ENCODE results near the gene PLXNA4.

Gene PLXNA4

GRCh38 chr7:132300599-132301277, 275.5 kb downstream of the PLXNA4 start:
- no peak overlapping the region for H3K4ac ChIP-seq (ENCODE audit: low read depth, low read length)
- no peak overlapping the region for H2BK120ac ChIP-seq (ENCODE audit: low read depth, low read length)
- no peak overlapping the region for H3K23ac ChIP-seq (ENCODE audit: low read length)
- H3K56ac ChIP-seq (ENCODE audit: low read length), result no peak overlapping the region
- no peak overlapping the region for H4K8ac ChIP-seq (ENCODE audit: low read depth, low read length)
- no peak overlapping the region for H3K4me3 ChIP-seq (ENCODE audit: low read length)
- no peak overlapping the region for H2BK15ac ChIP-seq (replicated peaks; ENCODE audit: low read depth)
- H3K79me2 ChIP-seq (ENCODE audit: control insufficient read depth, insufficient read depth, low read length), result no peaks in the 10 kb centered on the region
- no peak overlapping the region for H4K5ac ChIP-seq (ENCODE audit: low read length)
- H2BK5ac ChIP-seq (ENCODE audit: low read length), result no peak overlapping the region
- no peak for DNase-seq
- no peak overlapping the region for H3K18ac ChIP-seq (ENCODE audit: low read length)
- no peak overlapping the region for H2AK5ac ChIP-seq (ENCODE audit: low read length)
- H3K27ac ChIP-seq (ENCODE audit: low read depth, low read length), result no peak overlapping the region
- H3K4me1 ChIP-seq (ENCODE audit: control insufficient read depth, low read depth, low read length), result no peaks in the 10 kb centered on the region
- H3K9ac ChIP-seq (ENCODE audit: low read length), result no peak overlapping the region
- no CpG with 5 or more reads among the region's 6 CpGs for whole genome bisulfite sequencing (ENCODE audit: extremely low coverage, insufficient coverage, low lambda C conversion rate)
- no peak overlapping the region for H3K4me2 ChIP-seq (ENCODE audit: low read length)
- no peaks in the 10 kb centered on the region for H3K36me3 ChIP-seq (ENCODE audit: control insufficient read depth, insufficient read depth, low read length)
- no peaks in the 10 kb centered on the region for H3K79me1 ChIP-seq (ENCODE audit: low read length)
- H3K27me3 ChIP-seq (ENCODE audit: insufficient read depth, low read length, poor library complexity), result no peaks in the 10 kb centered on the region

DNA sequence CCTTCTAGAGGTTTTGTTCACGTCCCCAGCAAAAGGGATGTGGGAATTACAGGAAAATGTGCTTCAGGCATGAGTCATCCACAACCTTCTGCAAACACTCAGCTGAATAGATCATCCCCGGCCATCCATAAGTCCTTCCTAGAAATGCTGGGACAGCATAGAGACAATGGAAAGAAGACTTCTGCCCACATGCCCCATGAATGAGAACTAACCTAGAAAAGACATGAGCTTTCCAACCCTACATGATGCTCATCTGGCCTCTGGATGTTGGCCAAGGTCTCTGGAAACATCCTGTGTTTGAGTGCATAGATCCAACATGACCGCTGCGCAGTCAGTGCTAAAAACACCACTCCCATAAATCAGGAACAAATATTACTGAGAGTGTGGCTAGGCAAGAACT, 277.5 kb downstream of the PLXNA4 start:
- H3K4me1 ChIP-seq (ENCODE audit: control insufficient read depth, low read depth, low read length), result no peaks in the 10 kb centered on the region
- WGBS (ENCODE audit: extremely low coverage, insufficient coverage, low lambda C conversion rate), result no CpG with 5 or more reads among the region's 4 CpGs
- no peak overlapping the region for H3K23ac ChIP-seq (ENCODE audit: low read length)
- H4K8ac ChIP-seq (ENCODE audit: low read depth, low read length), result no peak overlapping the region
- no peaks in the 10 kb centered on the region for H3K36me3 ChIP-seq (ENCODE audit: control insufficient read depth, insufficient read depth, low read length)
- H3K9ac ChIP-seq (ENCODE audit: low read length), result no peak overlapping the region
- H3K4ac ChIP-seq (ENCODE audit: low read depth, low read length), result no peak overlapping the region
- H3K4me3 ChIP-seq (ENCODE audit: low read length), result no peak overlapping the region
- no peak for DNase-seq
- H2AK5ac ChIP-seq (ENCODE audit: low read length), result no peak overlapping the region
- H2BK120ac ChIP-seq (ENCODE audit: low read depth, low read length), result no peak overlapping the region
- no peak overlapping the region for H3K4me2 ChIP-seq (ENCODE audit: low read length)
- no peaks in the 10 kb centered on the region for H3K79me2 ChIP-seq (ENCODE audit: control insufficient read depth, insufficient read depth, low read length)
- H3K27me3 ChIP-seq (ENCODE audit: insufficient read depth, low read length, poor library complexity), result no peaks in the 10 kb centered on the region
- H3K56ac ChIP-seq (ENCODE audit: low read length), result no peak overlapping the region
- H3K79me1 ChIP-seq (ENCODE audit: low read length), result no peaks in the 10 kb centered on the region
- no peak overlapping the region for H2BK15ac ChIP-seq (replicated peaks; ENCODE audit: low read depth)
- H3K18ac ChIP-seq (ENCODE audit: low read length), result no peak overlapping the region
- no peak overlapping the region for H4K5ac ChIP-seq (ENCODE audit: low read length)
- no peak overlapping the region for H3K27ac ChIP-seq (ENCODE audit: low read depth, low read length)
- H2BK5ac ChIP-seq (ENCODE audit: low read length), result no peak overlapping the region

GRCh38 chr7:132296820-132297219, 279.4 kb downstream of the PLXNA4 start:
- Histone ChIP-seq H3K79me2 (ENCODE audit: control insufficient read depth, insufficient read depth, low read length) (no peaks in the 10 kb centered on the region), H4K8ac (ENCODE audit: low read depth, low read length) (no peak overlapping the region), H3K18ac (ENCODE audit: low read length) (no peak overlapping the region), H4K5ac (ENCODE audit: low read length) (no peak overlapping the region), H3K4ac (ENCODE audit: low read depth, low read length) (no peak overlapping the region), H3K23ac (ENCODE audit: low read length) (no peak overlapping the region), H3K4me1 (ENCODE audit: control insufficient read depth, low read depth, low read length) (no peaks in the 10 kb centered on the region), H3K4me3 (ENCODE audit: low read length) (no peak overlapping the region), H3K36me3 (ENCODE audit: control insufficient read depth, insufficient read depth, low read length) (no peaks in the 10 kb centered on the region), H3K9ac (ENCODE audit: low read length) (no peak overlapping the region), H3K4me2 (ENCODE audit: low read length) (no peak overlapping the region), H3K27me3 (ENCODE audit: insufficient read depth, low read length, poor library complexity) (no peaks in the 10 kb centered on the region), H3K27ac (ENCODE audit: low read depth, low read length) (no peak overlapping the region), H3K56ac (ENCODE audit: low read length) (no peak overlapping the region), H2BK15ac (replicated peaks; ENCODE audit: low read depth) (no peak overlapping the region), H3K79me1 (ENCODE audit: low read length) (no peaks in the 10 kb centered on the region), H2AK5ac (ENCODE audit: low read length) (no peak overlapping the region), H2BK120ac (ENCODE audit: low read depth, low read length) (no peak overlapping the region), H2BK5ac (ENCODE audit: low read length) (no peak overlapping the region)
- no CpG with 5 or more reads among the region's 8 CpGs for WGBS (ENCODE audit: extremely low coverage, insufficient coverage, low lambda C conversion rate)
- DNase-seq, result no peak

DNA sequence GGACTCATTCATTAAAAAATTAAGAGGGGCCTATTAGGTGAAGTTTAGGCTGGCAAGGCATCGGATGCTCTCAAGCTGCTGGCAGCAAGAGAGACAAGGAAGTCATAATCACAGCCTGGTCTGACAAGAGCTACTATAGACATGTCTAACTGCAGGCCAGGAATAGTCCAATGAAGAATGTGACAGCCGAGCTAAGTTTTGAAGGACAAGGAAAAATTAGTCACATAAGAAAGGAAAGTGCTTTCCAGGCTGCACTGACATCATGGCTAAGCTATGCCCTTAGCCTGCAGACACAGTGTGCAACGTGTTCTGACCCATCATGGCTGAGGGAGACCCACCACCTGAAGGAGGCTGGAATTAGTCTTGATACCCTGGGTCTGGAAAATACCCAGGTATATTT, 281.1 kb downstream of the PLXNA4 start:
- H3K23ac ChIP-seq (ENCODE audit: low read length), result no peak overlapping the region
- H2BK15ac ChIP-seq (replicated peaks; ENCODE audit: low read depth), result no peak overlapping the region
- H3K9ac ChIP-seq (ENCODE audit: low read length), result no peak overlapping the region
- no peak overlapping the region for H2BK5ac ChIP-seq (ENCODE audit: low read length)
- no peaks in the 10 kb centered on the region for H3K27me3 ChIP-seq (ENCODE audit: insufficient read depth, low read length, poor library complexity)
- H2AK5ac ChIP-seq (ENCODE audit: low read length), result no peak overlapping the region
- no peak overlapping the region for H2BK120ac ChIP-seq (ENCODE audit: low read depth, low read length)
- no peak overlapping the region for H4K5ac ChIP-seq (ENCODE audit: low read length)
- H3K36me3 ChIP-seq (ENCODE audit: control insufficient read depth, insufficient read depth, low read length), result no peaks in the 10 kb centered on the region
- no peak overlapping the region for H3K4ac ChIP-seq (ENCODE audit: low read depth, low read length)
- no peak overlapping the region for H3K4me2 ChIP-seq (ENCODE audit: low read length)
- no peak overlapping the region for H3K27ac ChIP-seq (ENCODE audit: low read depth, low read length)
- H3K56ac ChIP-seq (ENCODE audit: low read length), result no peak overlapping the region
- no peak overlapping the region for H3K4me3 ChIP-seq (ENCODE audit: low read length)
- DNase-seq, result no peak
- H3K79me2 ChIP-seq (ENCODE audit: control insufficient read depth, insufficient read depth, low read length), result no peaks in the 10 kb centered on the region
- WGBS (ENCODE audit: extremely low coverage, insufficient coverage, low lambda C conversion rate), result no CpG with 5 or more reads among the region's 3 CpGs
- no peaks in the 10 kb centered on the region for H3K4me1 ChIP-seq (ENCODE audit: control insufficient read depth, low read depth, low read length)
- no peaks in the 10 kb centered on the region for H3K79me1 ChIP-seq (ENCODE audit: low read length)
- H4K8ac ChIP-seq (ENCODE audit: low read depth, low read length), result no peak overlapping the region
- H3K18ac ChIP-seq (ENCODE audit: low read length), result no peak overlapping the region

- Histone ChIP-seq H4K8ac (ENCODE audit: low read depth, low read length) (no peak overlapping the region), H3K27me3 (ENCODE audit: insufficient read depth, low read length, poor library complexity) (no peaks in the 10 kb centered on the region), H3K56ac (ENCODE audit: low read length) (peak overlapping the region; percentile 11), H3K79me2 (ENCODE audit: control insufficient read depth, insufficient read depth, low read length) (no peaks in the 10 kb centered on the region), H3K79me1 (ENCODE audit: low read length) (no peaks in the 10 kb centered on the region), H3K27ac (ENCODE audit: low read depth, low read length) (no peak overlapping the region), H2AK5ac (ENCODE audit: low read length) (no peak overlapping the region), H2BK5ac (ENCODE audit: low read length) (no peak overlapping the region), H4K5ac (ENCODE audit: low read length) (no peak overlapping the region), H3K36me3 (ENCODE audit: control insufficient read depth, insufficient read depth, low read length) (no peaks in the 10 kb centered on the region), H3K4ac (ENCODE audit: low read depth, low read length) (no peak overlapping the region), H3K18ac (ENCODE audit: low read length) (no peak overlapping the region), H2BK15ac (replicated peaks; ENCODE audit: low read depth) (no peak overlapping the region), H3K9ac (ENCODE audit: low read length) (no peak overlapping the region), H3K4me1 (ENCODE audit: control insufficient read depth, low read depth, low read length) (no peaks in the 10 kb centered on the region), H3K4me3 (ENCODE audit: low read length) (no peak overlapping the region), H3K23ac (ENCODE audit: low read length) (no peak overlapping the region), H2BK120ac (ENCODE audit: low read depth, low read length) (no peak overlapping the region), H3K4me2 (ENCODE audit: low read length) (no peak overlapping the region)
- no CpG with 5 or more reads among the region's 4 CpGs for WGBS (ENCODE audit: extremely low coverage, insufficient coverage, low lambda C conversion rate)
- no peak for DNase-seq
These were observed 283.5 kb downstream of the PLXNA4 start for GRCh38 chr7:132292803-132293202.

- Histone ChIP-seq H2BK5ac (ENCODE audit: low read length) (no peak overlapping the region), H3K4me1 (ENCODE audit: control insufficient read depth, low read depth, low read length) (no peaks in the 10 kb centered on the region), H3K27ac (ENCODE audit: low read depth, low read length) (no peak overlapping the region), H4K8ac (ENCODE audit: low read depth, low read length) (no peak overlapping the region), H3K4ac (ENCODE audit: low read depth, low read length) (no peak overlapping the region), H2BK15ac (replicated peaks; ENCODE audit: low read depth) (no peak overlapping the region), H4K5ac (ENCODE audit: low read length) (no peak overlapping the region), H2AK5ac (ENCODE audit: low read length) (no peak overlapping the region), H3K36me3 (ENCODE audit: control insufficient read depth, insufficient read depth, low read length) (no peaks in the 10 kb centered on the region), H2BK120ac (ENCODE audit: low read depth, low read length) (no peak overlapping the region), H3K79me2 (ENCODE audit: control insufficient read depth, insufficient read depth, low read length) (no peaks in the 10 kb centered on the region), H3K4me2 (ENCODE audit: low read length) (no peak overlapping the region), H3K79me1 (ENCODE audit: low read length) (no peaks in the 10 kb centered on the region), H3K9ac (ENCODE audit: low read length) (no peak overlapping the region), H3K18ac (ENCODE audit: low read length) (no peak overlapping the region), H3K27me3 (ENCODE audit: insufficient read depth, low read length, poor library complexity) (no peaks in the 10 kb centered on the region), H3K23ac (ENCODE audit: low read length) (no peak overlapping the region), H3K4me3 (ENCODE audit: low read length) (no peak overlapping the region), H3K56ac (ENCODE audit: low read length) (no peak overlapping the region)
- no CpG with 5 or more reads among the region's 1 CpG for WGBS (ENCODE audit: extremely low coverage, insufficient coverage, low lambda C conversion rate)
- no peak for DNase-seq
These were observed 284.8 kb downstream of the PLXNA4 start for GRCh38 chr7:132291481-132291880.
